Hematopoietic multipotent progenitor cell treated with erythropoietin and hydrocortisone succinate and interleukin-3 and kit ligand, for 6 days (in vitro differentiated cells): ENCODE results near the gene LOXL1.

Experiments used
- DNase-seq: peaks from one replicate; pipeline ENCODE4 v3.0.0-alpha.2; 2015

LOXL1 gene

GRCh38 chr15:73940061-73940981 is 14.1 kb downstream of the LOXL1 start:
- no peak for DNase-seq

- no peak for DNase-seq
These were observed 14.8 kb downstream of the LOXL1 start for GRCh38 chr15:73941044-73941443.

GRCh38 chr15:73941449-73941848 is 15.2 kb downstream of the LOXL1 start:
- DNase-seq: no peak

GRCh38 chr15:73941871-73942635 is 15.8 kb downstream of the LOXL1 start:
- DNase-seq: no peak

GRCh38 chr15:73942751-73943270 is 16.5 kb downstream of the LOXL1 start:
- no peak for DNase-seq

GRCh38 chr15:73944161-73945129 is 18.2 kb downstream of the LOXL1 start:
- no peak for DNase-seq

- no peak for DNase-seq
These were observed 18.9 kb downstream of the LOXL1 start for GRCh38 chr15:73945130-73945508.

- no peak for DNase-seq
These were observed 19.9 kb downstream of the LOXL1 start for GRCh38 chr15:73946046-73946721.

GRCh38 chr15:73946795-73947370 is 20.6 kb downstream of the LOXL1 start:
- DNase-seq: no peak

GRCh38 chr15:73947651-73948050 is 21.4 kb downstream of the LOXL1 start:
- no peak for DNase-seq

GRCh38 chr15:73948396-73948795 is 22.1 kb downstream of the LOXL1 start:
- no peak for DNase-seq

- no peak for DNase-seq
These were observed 22.7 kb downstream of the LOXL1 start for GRCh38 chr15:73948982-73949381.

GRCh38 chr15:73949496-73949895 is 23.2 kb downstream of the LOXL1 start:
- DNase-seq: no peak

GRCh38 chr15:73950479-73950830 is 24.2 kb downstream of the LOXL1 start:
- no peak for DNase-seq

- DNase-seq: peak; percentile 94
These were observed 24.7 kb downstream of the LOXL1 start for GRCh38 chr15:73950831-73951561.

- DNase-seq: no peak
These were observed 25.3 kb downstream of the LOXL1 start for GRCh38 chr15:73951601-73952000.

GRCh38 chr15:73952171-73952912 is 26.1 kb downstream of the LOXL1 start:
- no peak for DNase-seq

GRCh38 chr15:73952913-73953750 is 26.9 kb downstream of the LOXL1 start:
- DNase-seq: no peak
